K562 (cell line): ENCODE measurements around the gene MTOR. TPM values are rescaled to one million over a fixed set of nuclear protein-coding genes. Genes with fewer than 3 reads are reported as not detected.

Experiments
- ATAC-seq: fragments of 200-7000 bp; cut with Tn5 transposase; 3 replicates; pipeline ENCODE4 v1.9.1; 2020; ENCODE audit warnings: moderate library complexity
- BruUV-seq: library from RNA; stranded (reverse); fragments of 400-500 nt; replicated peaks from 2 replicates; lab custom pipeline; 2021; lab: Mats Ljungman, UMichigan
- CTCF ChIA-PET: fragments of 300-600 bp; formaldehyde crosslinking; extraction: SDS; loops from one replicate; lab custom pipeline; 2021; ENCODE audit warnings: low intra/inter-chr PET ratio; lab: Yijun Ruan, JAX
- POLR2A ChIA-PET: fragments of 300-600, 350-650 bp; sonication (Branson Sonifier 250); formaldehyde crosslinking; extraction: SDS; loops from one replicate; lab custom pipeline; 2021; ENCODE audit warnings: antibody characterized with exemption, inconsistent platforms; lab: Yijun Ruan, JAX
- DNase-seq, 4 experiments: peaks; one replicate each; pipeline versions ENCODE4 v3.0.0 to v3.0.0-alpha.2; 2011 to 2018; ENCODE audit warnings: low spot score in 3 of 4, mixed read lengths in 3 of 4; ENCODE audit errors: extremely low read depth in 1 of 4
- FAIRE-seq: peaks from 2 replicates; lab custom pipeline; 2011; peaks lifted over from hg19 to GRCh38; lab: Jason Lieb, UNC
- H2AFZ ChIP-seq: 2 replicates; pipeline ENCODE4 v1.6.0; 2011; ENCODE audit warnings: low read depth, low read length, control low read depth, inconsistent platforms
- H3K27ac ChIP-seq: fragments of 200-600 bp; 3 replicates; pipeline ENCODE4 v1.8.0; 2011; ENCODE audit warnings: low read depth, mild to moderate bottlenecking, control low read depth, inconsistent platforms, low read length, moderate library complexity, mixed read lengths; ENCODE audit errors: extremely low read depth
- H3K27me3 ChIP-seq, 2 experiments: fragments of 300-600 bp in 1 of 2; 2 replicates in 1 of 2; 3 replicates in 1 of 2; pipeline versions ENCODE4 v1.6.0 to v1.8.0; 2011; ENCODE audit warnings: inconsistent platforms in 2 of 2, low read length in 2 of 2, mild to moderate bottlenecking in 1 of 2, mixed read lengths in 1 of 2, moderate library complexity in 1 of 2; ENCODE audit not compliant: control insufficient read depth in 2 of 2, insufficient read depth in 2 of 2
- H3K36me3 ChIP-seq: fragments of 300-600 bp; 3 replicates; pipeline ENCODE4 v1.8.0; 2011; ENCODE audit warnings: mild to moderate bottlenecking, low read length, inconsistent platforms; ENCODE audit not compliant: control insufficient read depth, insufficient read depth
- H3K4me1 ChIP-seq, 2 experiments: fragments of 200-600 bp in 1 of 2; replicated peaks in 1 of 2; 2 replicates in 1 of 2; 3 replicates in 1 of 2; pipeline versions ENCODE4 v1.5.1 to v1.8.0; 2011; ENCODE audit warnings: inconsistent platforms in 2 of 2, low read length in 2 of 2, mild to moderate bottlenecking in 1 of 2, mixed read lengths in 1 of 2, moderate library complexity in 1 of 2; ENCODE audit not compliant: control insufficient read depth in 2 of 2, insufficient read depth in 2 of 2
- H3K4me2 ChIP-seq: 2 replicates; pipeline ENCODE4 v1.6.1; 2011; ENCODE audit warnings: low read length, control low read depth, inconsistent platforms, mixed read lengths; ENCODE audit not compliant: insufficient read depth
- H3K4me3 ChIP-seq: fragments of 200-600 bp; sonication (generic), shearing (Covaris generic); 2 replicates; pipeline ENCODE4 v1.5.1; 2016; ENCODE audit warnings: control low read depth, inconsistent platforms
- H3K79me2 ChIP-seq: fragments of 200-600 bp; 3 replicates; pipeline ENCODE4 v1.8.0; 2011; ENCODE audit warnings: low read length, inconsistent platforms; ENCODE audit not compliant: control insufficient read depth, insufficient read depth
- H3K9ac ChIP-seq, 2 experiments: 2 replicates each; pipeline versions ENCODE4 v1.6.0 to v1.6.1; 2011; ENCODE audit warnings: low read depth in 2 of 2, low read length in 2 of 2, control low read depth in 1 of 2, inconsistent platforms in 1 of 2, mild to moderate bottlenecking in 1 of 2, mixed read lengths in 1 of 2; ENCODE audit not compliant: insufficient read depth in 1 of 2
- H3K9me1 ChIP-seq: one replicate; pipeline ENCODE4 v1.6.0; 2011; ENCODE audit warnings: inconsistent platforms, mild to moderate bottlenecking, low read length, moderate library complexity; ENCODE audit not compliant: control insufficient read depth, insufficient read depth
- H3K9me3 ChIP-seq: replicated peaks from 2 replicates; pipeline ENCODE4 v1.5.1; 2011; ENCODE audit warnings: low read depth, low read length, inconsistent platforms; ENCODE audit not compliant: control insufficient read depth, insufficient read depth
- H4K20me1 ChIP-seq: replicated peaks from 2 replicates; pipeline ENCODE4 v1.6.1; 2011; ENCODE audit warnings: low read length, inconsistent platforms, mixed read lengths; ENCODE audit not compliant: control insufficient read depth, insufficient read depth
- ARHGAP35 ChIP-seq: fragments of 450-650 bp; IDR thresholded peaks from 2 replicates; pipeline ENCODE4 v1.6.1; 2018; ENCODE audit not compliant: partially characterized antibody
- EP300 ChIP-seq: IDR thresholded peaks from 2 replicates; pipeline ENCODE4 v1.6.1; 2012; ENCODE audit warnings: low read length, improper control_type of control experiment
- EP400 ChIP-seq: fragments of 450-650 bp; IDR thresholded peaks from 2 replicates; pipeline ENCODE4 v1.6.1; 2017; ENCODE audit warnings: antibody characterized with exemption, mild to moderate bottlenecking, moderate library complexity
- ERF ChIP-seq: fragments of 450-650 bp; formaldehyde crosslinking; IDR thresholded peaks from 2 replicates; pipeline ENCODE4 v1.4.0; 2020; ENCODE audit warnings: mild to moderate bottlenecking, mixed read lengths
- ETV6 ChIP-seq, 3 experiments: fragments of 150-350 bp in 1 of 3; sonication (generic) in 1 of 3; formaldehyde crosslinking in 1 of 3; IDR thresholded peaks; 2 replicates each; pipeline versions ENCODE4 v1.6.1 to v1.8.0; 2014 to 2022; ENCODE audit warnings: borderline replicate concordance in 2 of 3, low read depth in 2 of 3, antibody characterized with exemption in 1 of 3, low read length in 1 of 3, mild to moderate bottlenecking in 1 of 3, missing genetic modification reagents in 1 of 3
- HES1 ChIP-seq: fragments of 450-650 bp; IDR thresholded peaks from 2 replicates; pipeline ENCODE4 v1.6.1; 2016; ENCODE audit warnings: low read depth, mild to moderate bottlenecking, moderate library complexity
- IRF1 ChIP-seq: sonication (generic); formaldehyde crosslinking; IDR thresholded peaks from 2 replicates; pipeline ENCODE4 v1.8.0; 2022; ENCODE audit warnings: missing genetic modification reagents, mild to moderate bottlenecking, borderline replicate concordance
- JUNB ChIP-seq: fragments of 450-650 bp; formaldehyde crosslinking; conservative IDR thresholded peaks from 2 replicates; pipeline ENCODE4 v1.4.0; 2020; ENCODE audit warnings: mild to moderate bottlenecking
- MTA1 ChIP-seq: fragments of 450-650 bp; IDR thresholded peaks from 2 replicates; pipeline ENCODE4 v1.6.1; 2017; ENCODE audit warnings: borderline replicate concordance
- MYC ChIP-seq, 2 experiments: fragments of 250-450 bp in 1 of 2; sonication (Bioruptor Pico) in 1 of 2; IDR thresholded peaks; 2 replicates each; pipeline versions ENCODE4 v1.5.1 to v1.6.1; 2012 to 2021; ENCODE audit warnings: low read depth in 2 of 2, borderline replicate concordance in 1 of 2, improper control_type of control experiment in 1 of 2, low read length in 1 of 2, mild to moderate bottlenecking in 1 of 2, moderate library complexity in 1 of 2
- SNIP1 ChIP-seq: fragments of 450-650 bp; IDR thresholded peaks from 2 replicates; pipeline ENCODE4 v1.7.1; 2017; ENCODE audit warnings: low read depth, mild to moderate bottlenecking
- SREBF1 ChIP-seq: fragments of 150-350 bp; IDR thresholded peaks from 2 replicates; pipeline ENCODE4 v1.6.1; 2014; ENCODE audit warnings: antibody characterized with exemption, low read depth, low read length, borderline replicate concordance
- TCF7L2 ChIP-seq: fragments of 150-350 bp; IDR thresholded peaks from 2 replicates; pipeline ENCODE4 v1.6.1; 2016; ENCODE audit warnings: low read depth, mild to moderate bottlenecking, low read length, moderate library complexity
- ZBTB1 ChIP-seq: sonication (generic); formaldehyde crosslinking; IDR thresholded peaks from 2 replicates; pipeline ENCODE4 v1.8.1; 2023; ENCODE audit warnings: missing genetic modification reagents, low read depth, mild to moderate bottlenecking, borderline replicate concordance
- ZBTB5 ChIP-seq: fragments of 450-650 bp; IDR thresholded peaks from 2 replicates; pipeline ENCODE4 v1.6.1; 2017; ENCODE audit warnings: antibody characterized with exemption
- ZNF165 ChIP-seq: fragments of 250-450 bp; sonication (Bioruptor Pico); IDR thresholded peaks from 2 replicates; pipeline ENCODE4 v1.4.0; 2020; ENCODE audit warnings: borderline replicate concordance
- ZNF197 ChIP-seq: fragments of 200-800 bp; sonication (Bioruptor generic); IDR thresholded peaks from 2 replicates; pipeline ENCODE4 v1.6.1; 2016; ENCODE audit warnings: low read depth, missing genetic modification characterization, missing compliant biosample characterization
- ZNF23 ChIP-seq: fragments of 250-450 bp; sonication (Bioruptor Pico); IDR thresholded peaks from 2 replicates; pipeline ENCODE4 v1.4.0; 2020; ENCODE audit warnings: mild to moderate bottlenecking
- ZNF79 ChIP-seq: fragments of 250-450 bp; sonication (Bioruptor Pico); IDR thresholded peaks from 2 replicates; pipeline ENCODE4 v1.4.0; 2020; ENCODE audit warnings: low read depth, mild to moderate bottlenecking, moderate library complexity
- WGBS: fragments of 100-300 bp; shearing (Covaris generic); methylation state at CpG from one replicate; pipeline ENCODE4 v1.1.6; 2016; ENCODE audit warnings: low coverage, mixed read lengths; ENCODE audit not compliant: insufficient coverage; ENCODE audit errors: missing lambda C conversion rate; 5-methylcytosine and 5-hydroxymethylcytosine counted together
- in situ Hi-C: fragments of 300-500 bp; cut with MboI; formaldehyde crosslinking; loops from 4 replicates; pipeline ENCODE4 v1.15.0; 2018; ENCODE audit warnings: inconsistent platforms, mixed read lengths
- intact Hi-C: fragments of 100-400 bp; cut with micrococcal nuclease; formaldehyde crosslinking; loops from 2 replicates; pipeline ENCODE4 v1.14.2; 2022
- polyA plus RNA-seq, 8 experiments: library from polyadenylated mRNA; depleted of rRNA in 4 of 8; stranded (reverse) in 5 of 8; unstranded in 3 of 8; fragments of >200 nt; fragmentation: Nextera tagmentation in 2 of 8; fragmentation: Illumina TruSeq in 1 of 8; extraction: Ambion mirVana in 2 of 8; extraction: Trizol in 1 of 8; gene quantifications; 2 replicates each; pipeline versions ENCODE4 v1.2.1 to v1.2.3, GENCODE V29; 2011 to 2014; ENCODE audit warnings: inconsistent platforms in 1 of 8, missing spikeins in 1 of 8
- total RNA-seq, 7 experiments: library from RNA; depleted of rRNA in 6 of 7; stranded (reverse); fragments of >200 nt in 6 of 7; fragmentation: Illumina TruSeq in 2 of 7; extraction: Trizol in 2 of 7; gene quantifications; 2 replicates each; pipeline versions ENCODE4 v1.2.1 to v1.2.3, GENCODE V29; 2011 to 2021; ENCODE audit warnings: low replicate concordance in 1 of 7

MTOR gene
- total and polyA plus RNA-seq, 9 of the 15 experiments (the other 6 are each of a cell fraction or from before 2014, with no cell fraction given): 11.4 to 71.4 (median 52.2) TPM

- peaks cover 18 to 24% of the 10 kb centered on the region in 2 experiments for H3K4me1 ChIP-seq
- CTCF ChIA-PET: no interaction called here
- TSS peak; percentile 61 for BruUV-seq
- TF ChIP-seq MYC (IDR thresholded peaks at IDR 0.05; ENCODE audit: low read depth, low read length) (no peak), MYC (CRISPR knock-in tag; IDR thresholded peaks at IDR 0.05; ENCODE audit: borderline replicate concordance, low read depth) (peak; percentile 43), ARHGAP35 (no peak), ZBTB1 (CRISPR knock-in tag) (no peak), SREBF1 (no peak), EP400 (peak; percentile 93), ZNF79 (CRISPR knock-in tag) (no peak), JUNB (CRISPR knock-in tag) (no peak), MTA1 (no peak), ZNF165 (CRISPR knock-in tag) (no peak), HES1 (no peak), ETV6 (IDR thresholded peaks at IDR 0.05; ENCODE audit: borderline replicate concordance in 1 of 2, low read depth in 2 of 2, low read length in 1 of 2) (no peak), ETV6 (CRISPR knock-in tag; IDR thresholded peaks at IDR 0.05; ENCODE audit: borderline replicate concordance) (no peak), ZBTB5 (no peak), ZNF23 (CRISPR knock-in tag) (no peak), EP300 (no peak), SNIP1 (no peak), TCF7L2 (no peak), ERF (CRISPR knock-in tag) (no peak), IRF1 (CRISPR knock-in tag) (0 out of 2 replicates have a peak, but pooled peaks have one; percentile 71), ZNF197 (no peak)
These were observed 11.4 kb upstream of the MTOR start for GRCh38 chr1:11273595-11274234.

More at GRCh38 chr1:11273595-11274234, 11.4 kb upstream of the MTOR start:
- Histone ChIP-seq H3K9ac (peak overlapping the region; percentile 96 to 100), H3K79me2 (peaks cover 48% of the 10 kb centered on the region), H3K27ac (peak overlapping the region; percentile 93), H3K27me3 (no peaks in the 10 kb centered on the region), H3K9me3 (no peaks in the 10 kb centered on the region), H3K9me1 (no peaks in the 10 kb centered on the region), H2AFZ (peak overlapping the region; percentile 99), H3K36me3 (peaks cover 38% of the 10 kb centered on the region; the same call in 2 of the 3 replicates), H4K20me1 (no peaks in the 10 kb centered on the region), H3K4me3 (peak overlapping the region; percentile 97), H3K4me2 (peak overlapping the region; percentile 99)
- peak in 3 of 4 experiments; percentile 20 to 67 (median 40) for DNase-seq
- POLR2A ChIA-PET: interaction anchor here (0.6 to 3.2 kb wide), 9 partner anchors 10 to 1423 kb away, joined by 3 to 27 read pairs (median 3); partner anchors contain the start of gene MTOR
- peak; percentile 74 for FAIRE-seq
- in situ Hi-C loops: no loop called here
- WGBS: under 1% methylated on average over 22 of the region's 22 CpGs
- ATAC-seq: peak; percentile 73
- intact Hi-C loops: no loop called here
